ENCODE measurements around the gene RFWD3.
A peak's percentile ranks its signal among the peaks of the same experiment; 100 is the strongest.
"Not testable (repeated sequence)": the region's sequence is repeated elsewhere in the genome, so short reads cannot be mapped to it uniquely, and the experiment has no call there.

Gene RFWD3, protein sequence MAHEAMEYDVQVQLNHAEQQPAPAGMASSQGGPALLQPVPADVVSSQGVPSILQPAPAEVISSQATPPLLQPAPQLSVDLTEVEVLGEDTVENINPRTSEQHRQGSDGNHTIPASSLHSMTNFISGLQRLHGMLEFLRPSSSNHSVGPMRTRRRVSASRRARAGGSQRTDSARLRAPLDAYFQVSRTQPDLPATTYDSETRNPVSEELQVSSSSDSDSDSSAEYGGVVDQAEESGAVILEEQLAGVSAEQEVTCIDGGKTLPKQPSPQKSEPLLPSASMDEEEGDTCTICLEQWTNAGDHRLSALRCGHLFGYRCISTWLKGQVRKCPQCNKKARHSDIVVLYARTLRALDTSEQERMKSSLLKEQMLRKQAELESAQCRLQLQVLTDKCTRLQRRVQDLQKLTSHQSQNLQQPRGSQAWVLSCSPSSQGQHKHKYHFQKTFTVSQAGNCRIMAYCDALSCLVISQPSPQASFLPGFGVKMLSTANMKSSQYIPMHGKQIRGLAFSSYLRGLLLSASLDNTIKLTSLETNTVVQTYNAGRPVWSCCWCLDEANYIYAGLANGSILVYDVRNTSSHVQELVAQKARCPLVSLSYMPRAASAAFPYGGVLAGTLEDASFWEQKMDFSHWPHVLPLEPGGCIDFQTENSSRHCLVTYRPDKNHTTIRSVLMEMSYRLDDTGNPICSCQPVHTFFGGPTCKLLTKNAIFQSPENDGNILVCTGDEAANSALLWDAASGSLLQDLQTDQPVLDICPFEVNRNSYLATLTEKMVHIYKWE

DNA sequence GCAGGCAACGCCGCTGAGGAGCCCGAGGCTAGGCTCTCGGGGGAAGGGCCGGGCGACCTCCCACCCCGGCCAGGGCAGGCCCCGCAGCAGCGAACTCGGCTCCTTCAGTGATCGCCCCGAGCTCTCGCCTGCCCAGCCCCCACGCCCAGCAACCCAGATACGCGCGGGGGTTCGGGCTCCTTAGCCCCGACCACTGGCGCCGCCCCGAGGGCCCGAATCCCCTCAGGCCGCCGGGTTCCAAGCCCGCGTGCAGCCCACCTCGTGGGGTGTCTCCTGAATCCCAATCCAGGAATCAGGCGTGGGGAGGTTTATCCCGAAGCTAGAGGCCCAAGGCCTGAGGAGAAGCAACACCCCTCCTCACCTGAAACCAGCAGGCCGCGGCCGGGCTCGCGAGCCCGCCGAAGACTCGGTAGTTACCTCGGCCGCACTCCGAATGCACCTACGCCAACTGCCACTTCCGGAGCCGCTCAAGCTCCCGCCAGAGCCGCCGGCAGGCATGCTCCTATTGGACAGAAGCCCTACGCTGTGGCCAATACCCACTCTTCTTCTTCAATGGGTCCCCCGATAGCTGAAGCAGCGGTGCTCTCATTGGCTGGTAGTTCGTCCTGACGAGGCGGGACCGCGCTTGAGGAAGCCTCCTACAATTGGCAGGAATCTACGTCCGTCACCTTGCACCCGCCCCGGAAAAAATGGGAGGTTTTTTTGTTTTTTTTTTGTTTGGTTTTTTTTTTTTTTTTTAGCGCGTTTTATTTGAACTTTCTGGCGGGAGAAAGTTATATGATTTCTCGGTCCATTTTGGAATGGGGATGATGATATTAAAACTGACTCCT, at the start of gene RFWD3:
TSS of gene RFWD3 (minus strand) at position 453 of the 830 bp plus-strand sequence. CDS start 5,428 bp downstream, outside the sequence.
- DNase-seq (ENCODE audit: low read depth in 2 of 2): peak; percentile 95 to 96

GRCh38 chr16:74716355-74716754, 49.7 kb upstream of the RFWD3 start:
- no peak for DNase-seq (ENCODE audit: low read depth in 2 of 2)

GRCh38 chr16:74713876-74714275, 47.2 kb upstream of the RFWD3 start:
- no peak for DNase-seq (ENCODE audit: low read depth in 2 of 2)

DNA sequence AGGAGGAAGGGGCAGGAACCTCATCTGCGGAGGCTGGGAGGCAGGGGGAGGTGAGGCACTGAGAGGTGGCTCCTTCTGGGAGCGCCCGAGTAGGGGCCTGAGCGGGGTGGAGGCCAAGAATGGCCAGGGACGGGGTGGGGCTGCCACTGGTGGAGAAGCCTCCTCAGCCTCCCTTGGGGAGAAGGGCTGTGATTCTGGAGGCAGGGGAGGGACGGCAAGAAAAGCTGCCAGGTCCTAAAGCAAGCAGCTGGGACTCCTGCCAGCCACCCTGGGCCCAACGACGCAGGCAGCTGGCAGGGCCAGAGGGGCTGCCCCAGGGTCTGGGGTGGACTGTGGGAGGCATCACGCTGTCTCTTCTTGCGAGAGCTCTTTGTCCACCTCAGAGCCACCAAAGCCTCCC, 46.6 kb upstream of the RFWD3 start:
- no peak for DNase-seq (ENCODE audit: low read depth in 2 of 2)

DNA sequence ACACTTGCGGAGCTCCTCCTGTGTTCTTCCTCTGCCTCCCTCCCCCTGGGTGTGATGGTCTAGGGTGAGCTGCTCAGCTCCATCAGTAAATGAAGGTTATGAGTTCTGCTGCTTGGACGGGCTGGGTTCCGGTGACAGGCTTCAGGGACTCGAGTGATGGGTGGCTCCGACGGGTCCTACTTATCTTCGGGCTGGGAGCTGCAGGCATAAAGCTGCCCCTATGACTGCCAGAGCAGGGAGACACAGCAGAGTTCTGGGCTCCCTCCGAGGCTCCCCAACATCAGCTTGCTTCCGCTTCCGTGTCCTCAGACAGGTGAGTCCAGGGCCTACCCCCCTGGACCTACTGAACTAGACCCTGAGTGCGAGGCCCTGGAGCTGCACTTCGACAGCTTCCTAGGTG, 45.3 kb upstream of the RFWD3 start:
- DNase-seq (ENCODE audit: low read depth in 2 of 2): no peak

DNA sequence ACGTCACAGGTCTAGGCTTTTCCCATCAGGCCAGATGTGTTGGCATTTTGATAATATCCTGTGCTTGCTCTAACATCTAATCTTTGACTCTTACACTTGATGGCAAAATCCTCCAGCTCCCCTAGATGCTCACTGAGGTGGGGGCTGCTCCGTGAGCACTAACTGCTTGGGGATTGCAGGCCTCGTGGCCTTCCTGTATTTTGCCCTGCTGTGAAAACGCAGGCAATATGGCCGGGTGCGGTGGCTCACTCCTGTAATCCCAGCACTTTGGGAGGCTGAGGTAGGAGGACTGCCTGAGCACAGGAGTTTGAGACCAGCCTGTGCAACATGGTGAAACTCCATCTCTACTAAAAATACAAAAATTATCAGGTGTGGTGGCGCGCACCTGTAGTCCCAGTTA, 43.7 kb upstream of the RFWD3 start:
- DNase-seq (ENCODE audit: low read depth in 2 of 2): no peak

DNA sequence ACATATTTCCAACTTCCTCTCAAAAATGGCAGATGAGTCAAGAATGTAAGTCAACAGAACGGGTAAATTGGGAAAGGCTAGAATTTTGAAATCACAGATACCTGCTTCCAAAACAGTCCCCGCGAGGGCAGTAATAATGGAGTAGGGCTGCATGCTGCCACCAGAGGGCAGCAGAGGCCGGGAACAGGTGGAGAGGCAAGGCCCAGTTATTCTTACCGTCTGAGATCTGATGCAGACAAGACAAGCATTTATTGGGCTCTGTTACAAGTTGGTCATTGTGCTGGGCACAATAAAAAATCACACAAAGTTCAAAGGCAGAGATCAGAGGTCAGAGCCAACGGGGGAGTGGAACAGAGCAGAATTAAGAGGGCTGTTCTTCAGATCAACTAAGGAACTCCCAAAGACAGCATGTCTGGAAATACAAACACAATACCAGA, 42.8 kb upstream of the RFWD3 start:
- peak; percentile 53 to 58 for DNase-seq (ENCODE audit: low read depth in 2 of 2)

GRCh38 chr16:74700438-74701225, 34.0 kb upstream of the RFWD3 start, which contains the start of gene MLKL:
TSS of gene MLKL (minus strand) at chr16:74700862. CDS start at chr16:74695757, 5,105 bp downstream.
- peak; percentile 52 to 54 for DNase-seq (ENCODE audit: low read depth in 2 of 2)

DNA sequence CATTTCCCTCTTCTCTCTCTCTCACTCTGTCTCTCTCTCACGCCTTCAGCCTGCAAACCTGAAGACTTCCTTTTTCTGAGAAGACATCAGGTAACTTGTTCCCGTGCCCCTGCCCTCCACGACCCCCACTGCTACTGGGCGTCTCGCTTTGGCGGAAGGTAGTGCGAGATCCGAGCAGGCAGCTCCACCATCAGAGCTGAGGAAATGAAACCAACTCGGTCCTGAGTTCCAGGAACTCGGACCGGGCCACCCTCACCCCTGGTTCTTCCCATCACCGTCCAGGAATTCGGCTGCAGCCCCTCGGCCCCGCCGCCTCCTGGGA, 33.4 kb upstream of the RFWD3 start:
- no peak for DNase-seq (ENCODE audit: low read depth in 2 of 2)

- no peak for DNase-seq (ENCODE audit: low read depth in 2 of 2)
These were observed 33.0 kb upstream of the RFWD3 start for GRCh38 chr16:74699666-74700065.

- no peak for DNase-seq (ENCODE audit: low read depth in 2 of 2)
These were observed 31.5 kb upstream of the RFWD3 start for GRCh38 chr16:74698222-74698621.

DNA sequence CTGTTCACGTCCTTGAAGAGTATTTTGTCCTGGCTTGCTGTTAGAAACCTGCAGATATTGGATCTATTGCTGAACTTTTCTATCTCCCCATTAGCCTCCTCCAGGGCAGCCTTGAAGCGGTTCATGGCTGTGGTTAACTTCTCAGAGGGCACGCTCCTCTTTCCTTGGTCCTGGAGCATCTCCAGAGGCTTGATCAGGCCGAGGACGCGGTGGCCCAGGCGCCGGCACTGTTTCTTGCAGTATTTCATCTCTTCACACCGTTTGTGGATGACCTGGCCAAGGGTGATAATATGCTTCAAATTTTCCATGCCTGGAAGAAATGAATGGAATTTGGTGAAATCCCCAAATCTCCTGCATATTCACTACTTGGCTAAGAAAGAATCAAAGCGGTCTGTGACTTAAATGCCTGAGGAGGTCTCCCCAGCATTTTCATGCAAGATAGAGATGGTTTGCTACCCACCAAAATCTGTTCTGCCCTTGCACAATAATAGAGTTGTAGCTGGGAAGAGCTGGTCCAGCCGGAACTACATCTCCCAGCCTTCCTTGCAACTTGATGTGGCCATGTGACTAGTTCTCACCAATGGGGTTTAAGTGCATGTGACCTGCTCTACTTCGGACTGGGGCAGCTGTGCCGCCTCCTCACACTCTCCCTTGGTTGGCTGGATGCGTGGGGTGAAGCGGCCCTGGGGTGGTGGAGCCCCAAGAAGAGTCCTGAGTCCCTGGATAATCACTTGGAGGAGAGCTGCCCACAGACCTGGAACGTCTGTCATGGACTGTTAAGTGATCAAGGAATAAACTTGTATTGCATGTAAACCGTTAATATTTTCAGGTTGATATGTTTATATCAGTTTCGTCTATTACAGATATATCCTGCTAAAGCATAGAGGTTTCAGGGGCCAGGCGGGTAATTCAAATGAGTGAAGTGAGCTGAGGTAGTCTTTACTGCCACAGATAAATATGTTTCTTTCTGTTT, 29.1 kb upstream of the RFWD3 start:
- DNase-seq (ENCODE audit: low read depth in 2 of 2): peak; percentile 28 to 41

DNA sequence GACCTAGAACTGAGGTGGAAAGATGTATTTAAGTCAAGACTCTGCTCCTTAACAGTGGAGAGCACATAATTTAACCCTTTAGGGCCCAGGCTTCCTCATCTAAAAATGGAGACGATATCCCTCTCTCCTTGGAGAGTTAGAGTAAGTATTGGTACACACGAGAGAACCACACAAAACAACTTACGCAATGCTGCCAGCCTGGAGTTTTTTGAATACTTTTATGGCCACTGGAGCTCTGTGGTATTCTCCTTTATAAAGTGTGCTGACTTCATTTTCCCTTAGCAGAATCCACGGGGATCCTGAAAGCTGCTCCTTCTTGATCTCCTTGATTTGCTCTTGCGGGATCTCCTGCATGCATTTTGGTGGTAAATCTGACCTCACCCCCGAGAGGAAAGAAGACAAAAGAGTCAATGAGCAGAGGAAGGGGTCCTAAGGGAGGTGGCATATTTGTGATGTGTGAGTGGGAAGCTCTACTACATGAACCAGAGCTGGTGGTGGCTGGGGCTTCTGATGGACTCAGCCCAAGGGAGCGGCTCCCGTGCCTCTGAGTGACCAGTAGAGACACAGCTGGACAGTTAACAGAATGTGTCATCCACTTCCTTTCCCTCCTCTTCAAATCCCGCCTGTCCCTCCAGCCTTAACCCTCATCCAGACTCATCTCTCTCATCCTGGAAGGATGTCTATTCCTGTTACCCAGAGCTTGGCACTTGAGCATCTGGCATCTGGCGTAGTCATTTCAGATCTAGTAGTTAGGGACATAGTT, 24.6 kb upstream of the RFWD3 start:
- no peak for DNase-seq (ENCODE audit: low read depth in 2 of 2)

DNA sequence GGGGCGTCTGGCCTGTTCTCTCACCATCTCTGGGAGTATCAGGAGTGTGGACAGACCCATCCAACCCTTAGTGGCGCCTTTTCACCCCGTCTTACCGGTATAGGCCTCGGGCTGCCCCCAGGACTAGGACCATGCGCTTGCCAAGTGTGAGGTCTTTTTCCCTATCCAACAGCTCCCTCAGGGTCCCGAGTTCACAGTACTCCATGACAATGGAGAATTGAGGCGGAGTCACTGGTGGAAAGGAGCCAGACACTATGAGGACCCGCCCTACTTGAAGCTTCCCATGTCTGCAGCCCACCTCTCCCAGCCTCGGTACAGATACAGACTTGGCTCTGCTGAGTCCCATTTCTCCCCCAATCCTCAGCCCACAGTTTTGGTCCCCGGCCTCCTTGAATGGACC, 15.9 kb upstream of the RFWD3 start:
- no peak for DNase-seq (ENCODE audit: low read depth in 2 of 2)

DNA sequence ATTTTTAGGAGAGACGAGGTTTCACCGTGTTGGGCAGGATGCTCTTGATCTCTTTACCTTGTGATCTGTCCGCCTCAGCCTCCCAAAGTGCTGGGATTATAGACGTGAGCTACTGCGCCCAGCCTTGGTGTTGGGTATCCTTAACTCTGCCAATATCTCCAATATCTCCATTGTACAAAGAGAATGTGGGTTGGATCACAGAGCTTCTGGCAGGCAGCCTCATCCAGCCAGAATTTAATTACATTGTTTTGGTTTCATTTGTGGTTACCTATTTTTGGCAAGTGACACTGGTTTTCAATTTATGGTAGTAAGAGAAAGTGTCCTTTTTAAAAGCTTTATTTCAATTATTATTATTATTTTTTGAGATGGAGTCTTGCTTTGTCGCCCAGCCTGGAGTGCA, 14.0 kb upstream of the RFWD3 start:
- no peak for DNase-seq (ENCODE audit: low read depth in 2 of 2)

DNA sequence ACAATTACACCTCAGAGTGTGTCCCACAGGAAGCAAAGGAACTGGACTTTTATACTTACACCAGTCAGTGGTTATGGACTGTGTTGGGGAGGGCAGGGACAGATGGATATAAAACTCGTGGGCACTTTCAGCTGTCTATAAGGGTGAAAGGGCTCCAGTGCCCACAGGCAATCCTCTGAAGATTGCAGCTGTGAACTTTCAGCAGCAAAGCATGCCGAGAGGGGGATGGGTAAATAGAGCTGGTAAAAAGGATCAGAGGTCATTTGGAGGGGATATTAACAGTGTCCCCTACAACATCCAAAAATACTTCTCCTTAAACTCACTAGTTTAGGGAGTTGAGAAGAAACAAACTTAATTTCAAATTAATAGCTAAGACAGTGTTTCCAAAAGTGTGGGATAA, 13.3 kb upstream of the RFWD3 start:
- no peak for DNase-seq (ENCODE audit: low read depth in 2 of 2)

DNA sequence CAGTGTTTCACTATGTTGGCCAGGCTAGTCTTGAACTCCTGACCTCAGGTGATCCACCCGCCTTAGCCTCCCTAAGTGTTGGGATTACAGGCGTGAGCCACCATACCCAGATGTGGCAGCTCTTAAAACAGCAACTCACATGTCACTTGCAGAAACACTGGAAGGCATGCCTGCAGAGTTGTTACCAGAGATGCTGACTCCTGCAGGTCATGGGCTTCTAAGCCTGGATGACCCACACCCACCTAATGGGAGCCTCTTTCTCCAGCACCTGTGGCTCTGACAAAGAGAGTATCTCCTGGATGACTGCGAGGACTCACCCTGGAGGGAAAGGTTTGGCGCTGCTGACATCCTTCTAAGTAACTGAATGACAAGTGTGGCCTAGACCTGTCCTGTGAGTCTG, 11.2 kb upstream of the RFWD3 start:
- no peak for DNase-seq (ENCODE audit: low read depth in 2 of 2)

GRCh38 chr16:74673876-74674275, 7.2 kb upstream of the RFWD3 start:
- no peak for DNase-seq (ENCODE audit: low read depth in 2 of 2)

DNA sequence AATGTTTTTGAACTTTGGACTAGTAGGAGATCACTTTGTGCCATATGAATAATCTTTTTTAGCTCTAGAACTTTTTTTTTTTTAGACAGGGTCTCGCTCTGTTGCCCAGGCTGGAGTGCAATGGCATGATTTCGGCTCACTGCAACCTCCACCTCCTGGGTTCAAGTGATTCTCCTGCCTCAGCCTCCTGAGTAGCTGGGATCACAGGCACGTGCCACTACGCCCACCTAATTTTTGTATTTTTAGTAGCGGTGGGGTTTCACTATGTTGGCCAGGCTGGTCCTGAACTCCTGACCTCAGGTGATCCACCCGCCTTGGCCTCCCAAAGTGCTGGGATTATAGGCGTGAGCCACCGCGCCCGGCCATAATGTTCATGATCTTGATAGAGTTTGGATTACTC, 2.2 kb upstream of the RFWD3 start:
- DNase-seq (ENCODE audit: low read depth in 2 of 2): not testable (repeated sequence)
